Lower lobe of right lung (tissue), 2 donors: Measurements from ENCODE around the gene ATP2A2. TPM values are rescaled to one million over a fixed set of nuclear protein-coding genes. Genes with fewer than 3 reads are reported as not detected.

Source experiments
- ATAC-seq, 2 donors: fragments of 200-7000 bp; cut with Tn5 transposase; one replicate each; pipeline ENCODE4 v1.9.1; 2020 to 2022; ENCODE audit warnings: mild to moderate bottlenecking in 2 of 2, moderate library complexity in 2 of 2
- DNase-seq: peaks from one replicate; pipeline ENCODE4 v3.0.0-alpha.2; 2020
- H3K27ac ChIP-seq: fragments of 200-600 bp; one replicate; pipeline ENCODE4 v1.8.0; 2022
- H3K27me3 ChIP-seq: fragments of 200-600 bp; one replicate; pipeline ENCODE4 v1.8.0; 2022; ENCODE audit warnings: low read depth
- H3K36me3 ChIP-seq: fragments of 200-600 bp; one replicate; pipeline ENCODE4 v1.8.0; 2022; ENCODE audit warnings: mild to moderate bottlenecking
- H3K4me1 ChIP-seq: fragments of 200-600 bp; one replicate; pipeline ENCODE4 v1.8.0; 2022
- H3K4me3 ChIP-seq: fragments of 200-600 bp; one replicate; pipeline ENCODE4 v1.8.0; 2022; ENCODE audit warnings: mild to moderate bottlenecking
- H3K9me3 ChIP-seq: fragments of 200-600 bp; one replicate; pipeline ENCODE4 v1.8.0; 2022
- intact Hi-C: fragments of 100-400 bp; cut with DNase I; formaldehyde crosslinking; loops from one replicate; pipeline ENCODE4 v1.11.0; 2022
- total RNA-seq: library from RNA; stranded (reverse); fragmentation: NEBNext Ultra II Directional; extraction: Animal tissue kit (Norgen Biotek cat#: 25700); gene quantifications from one replicate; pipeline ENCODE4 v1.2.1, GENCODE V29; 2021
- TF ChIP-seq, protein P1 (sequence below): fragments of 200-600 bp; IDR thresholded peaks from one replicate; pipeline ENCODE4 v1.8.0; 2022; ENCODE audit warnings: antibody characterized with exemption, mild to moderate bottlenecking
- donor health status: DM: no; HTN: yes; CAD: no; lungs with severe emphysema.

The ATP2A2 gene
- total RNA-seq, 1 donor from 2014 or later = 156 TPM

DNA sequence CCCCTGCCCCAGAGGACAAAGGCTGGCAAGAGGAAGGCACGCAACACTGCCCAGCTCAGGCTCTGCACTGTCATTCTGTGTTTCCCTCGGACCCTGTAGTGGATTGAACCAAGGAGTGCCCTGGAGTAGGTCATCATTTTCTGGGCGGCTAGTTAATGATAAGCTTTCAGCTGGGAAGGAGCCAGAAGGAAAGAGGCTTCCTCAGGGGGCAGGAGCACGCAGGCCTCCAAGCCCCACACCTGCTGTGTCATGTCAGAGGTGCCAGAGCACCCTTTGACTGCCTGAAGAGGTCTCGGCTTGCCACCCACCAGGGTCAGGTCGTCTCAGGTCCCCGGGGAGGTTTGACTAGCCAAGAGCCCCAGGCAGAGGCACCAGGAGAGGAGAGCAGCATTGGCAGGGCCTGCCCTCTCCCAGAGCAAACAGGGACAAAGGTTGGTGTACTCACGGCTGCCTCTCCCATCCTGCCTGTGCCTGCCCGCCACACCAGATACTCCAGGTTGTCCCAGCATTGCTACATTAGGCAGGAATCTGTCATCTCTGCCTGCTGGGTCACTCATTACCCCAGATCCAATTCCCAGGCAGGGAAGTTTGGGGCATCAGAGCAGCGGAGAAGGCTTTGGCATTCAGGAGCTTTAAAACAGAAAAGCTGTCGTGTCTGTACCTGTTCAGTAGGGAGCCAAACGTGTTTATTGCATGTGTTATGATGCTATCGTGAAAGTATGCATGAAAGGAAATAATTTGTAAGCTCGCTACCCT, 33.5 kb upstream of the ATP2A2 start:
- DNase-seq (no peak), ATAC-seq (peak; percentile 74 to 83)
- no peaks in the 10 kb centered on the region for H3K9me3 ChIP-seq
- H3K4me1 ChIP-seq = peaks cover 35% of the 10 kb centered on the region
- no peaks in the 10 kb centered on the region for H3K27me3 ChIP-seq
- H3K36me3 ChIP-seq = no peaks in the 10 kb centered on the region
- intact Hi-C loops = no loop called here
- peak overlapping the region; percentile 70 for H3K27ac ChIP-seq
- TF ChIP-seq, protein P1, sequence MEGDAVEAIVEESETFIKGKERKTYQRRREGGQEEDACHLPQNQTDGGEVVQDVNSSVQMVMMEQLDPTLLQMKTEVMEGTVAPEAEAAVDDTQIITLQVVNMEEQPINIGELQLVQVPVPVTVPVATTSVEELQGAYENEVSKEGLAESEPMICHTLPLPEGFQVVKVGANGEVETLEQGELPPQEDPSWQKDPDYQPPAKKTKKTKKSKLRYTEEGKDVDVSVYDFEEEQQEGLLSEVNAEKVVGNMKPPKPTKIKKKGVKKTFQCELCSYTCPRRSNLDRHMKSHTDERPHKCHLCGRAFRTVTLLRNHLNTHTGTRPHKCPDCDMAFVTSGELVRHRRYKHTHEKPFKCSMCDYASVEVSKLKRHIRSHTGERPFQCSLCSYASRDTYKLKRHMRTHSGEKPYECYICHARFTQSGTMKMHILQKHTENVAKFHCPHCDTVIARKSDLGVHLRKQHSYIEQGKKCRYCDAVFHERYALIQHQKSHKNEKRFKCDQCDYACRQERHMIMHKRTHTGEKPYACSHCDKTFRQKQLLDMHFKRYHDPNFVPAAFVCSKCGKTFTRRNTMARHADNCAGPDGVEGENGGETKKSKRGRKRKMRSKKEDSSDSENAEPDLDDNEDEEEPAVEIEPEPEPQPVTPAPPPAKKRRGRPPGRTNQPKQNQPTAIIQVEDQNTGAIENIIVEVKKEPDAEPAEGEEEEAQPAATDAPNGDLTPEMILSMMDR = no peak
- H3K4me3 ChIP-seq = no peak overlapping the region

DNA sequence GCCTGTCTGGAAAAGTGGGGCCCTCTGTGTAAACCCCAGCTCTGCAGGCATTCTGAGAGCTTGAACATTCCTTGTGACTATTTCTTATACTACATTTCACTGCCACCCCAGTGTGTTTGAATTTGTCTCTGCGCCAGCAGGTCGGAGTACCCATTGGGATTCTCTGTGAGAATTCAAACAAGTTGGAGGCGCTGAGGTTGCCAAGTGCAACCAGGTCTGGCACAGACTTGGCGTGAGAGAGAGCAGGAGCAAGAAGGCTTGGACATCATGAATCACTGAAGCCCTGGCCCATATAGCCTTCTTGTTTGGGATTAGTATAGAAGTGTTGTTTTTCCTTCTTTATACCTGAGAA, 33.0 kb upstream of the ATP2A2 start:
- intact Hi-C loops = no loop called here
- TF ChIP-seq, protein P1 = no peak

DNA sequence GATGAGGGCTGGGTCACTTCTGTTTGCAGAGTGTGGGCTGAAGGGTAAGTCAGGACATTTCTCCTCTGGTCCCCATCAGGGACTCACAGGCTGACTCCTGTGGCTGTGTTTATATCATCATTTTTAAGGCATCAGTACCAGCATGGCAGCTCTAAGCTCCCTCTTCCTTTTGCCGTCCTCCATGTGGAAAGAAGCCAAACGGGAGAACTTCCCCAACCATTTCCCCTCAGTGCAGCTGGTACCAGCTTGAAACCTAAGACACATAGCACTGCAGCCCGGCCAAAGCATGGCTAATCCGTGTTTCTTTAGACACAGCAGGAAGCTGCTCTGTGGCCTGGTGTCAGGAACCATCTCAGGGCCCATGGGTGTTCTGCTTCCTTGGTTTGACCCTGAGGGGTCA, 31.9 kb upstream of the ATP2A2 start:
- no peak for DNase-seq
- H3K27ac ChIP-seq = peak overlapping the region; percentile 70

More for the DNA sequence above, 33.0 kb upstream of the ATP2A2 start:
- Histone ChIP-seq H3K4me1 (peaks cover 35% of the 10 kb centered on the region), H3K27ac (peak overlapping the region; percentile 70), H3K36me3 (no peaks in the 10 kb centered on the region), H3K27me3 (no peaks in the 10 kb centered on the region), H3K4me3 (no peak overlapping the region), H3K9me3 (no peaks in the 10 kb centered on the region)
- ATAC-seq (peak; percentile 19 to 22), DNase-seq (no peak)

DNA sequence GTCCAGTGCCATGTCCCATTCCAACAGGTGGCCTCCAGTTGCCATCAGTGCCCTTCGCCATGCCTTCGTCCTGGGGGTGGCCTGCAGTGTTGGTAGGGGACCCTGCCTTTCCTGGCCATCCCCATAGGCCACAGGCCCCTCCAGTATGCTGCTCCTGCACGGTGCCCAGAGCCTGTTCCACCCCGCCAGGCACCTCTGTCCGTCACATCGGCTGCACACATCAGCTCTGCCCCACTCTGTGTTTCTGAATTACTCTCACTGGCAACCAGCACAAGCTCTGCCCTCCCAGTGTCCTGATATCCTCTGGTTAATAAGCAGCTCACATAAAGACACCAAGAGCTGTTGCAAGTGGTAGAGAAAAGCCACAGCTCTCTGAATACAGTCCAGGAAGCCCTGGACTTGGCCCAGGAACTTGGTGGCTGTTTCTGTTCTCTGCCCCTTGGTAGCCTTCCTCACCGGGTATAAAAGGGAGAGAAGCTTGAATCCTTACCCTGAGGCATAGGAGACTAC, 31.3 kb upstream of the ATP2A2 start:
- H3K27me3 ChIP-seq = no peaks in the 10 kb centered on the region
- DNase-seq (no peak), ATAC-seq (no peak)
- intact Hi-C loops = no loop called here
- no peak overlapping the region for H3K27ac ChIP-seq
- no peak overlapping the region for H3K4me3 ChIP-seq
- H3K4me1 ChIP-seq = peaks cover 35% of the 10 kb centered on the region
- no peaks in the 10 kb centered on the region for H3K9me3 ChIP-seq
- no peaks in the 10 kb centered on the region for H3K36me3 ChIP-seq
- TF ChIP-seq, protein P1 = no peak

More for the DNA sequence above, 31.9 kb upstream of the ATP2A2 start:
- no peak for ATAC-seq
- H3K36me3 ChIP-seq = no peaks in the 10 kb centered on the region
- H3K9me3 ChIP-seq = no peaks in the 10 kb centered on the region
- H3K4me1 ChIP-seq = peaks cover 35% of the 10 kb centered on the region
- intact Hi-C loops = no loop called here
- no peak overlapping the region for H3K4me3 ChIP-seq
- H3K27me3 ChIP-seq = no peaks in the 10 kb centered on the region
- TF ChIP-seq, protein P1 = no peak

DNA sequence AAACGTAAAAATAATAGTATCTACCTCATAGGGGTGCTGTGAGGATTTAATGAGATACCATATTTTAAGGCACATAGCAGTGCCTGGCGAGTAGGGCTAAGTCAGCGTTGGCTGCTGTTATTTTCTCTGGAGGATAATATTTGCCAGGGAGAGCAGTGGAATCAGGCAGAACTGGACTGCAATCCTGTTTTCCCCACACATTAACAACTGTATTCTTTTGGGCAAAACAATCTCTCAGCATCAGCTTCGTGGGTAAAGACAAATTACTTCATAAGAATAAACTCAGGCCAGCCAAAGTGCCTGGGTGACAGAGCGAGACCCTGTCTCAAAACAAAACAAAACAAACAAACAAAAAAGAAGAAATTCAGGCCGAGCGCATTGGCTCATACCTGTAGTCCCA, 29.7 kb upstream of the ATP2A2 start:
- H3K4me1 ChIP-seq = peaks cover 31% of the 10 kb centered on the region
- H3K27ac ChIP-seq = no peak overlapping the region
- H3K36me3 ChIP-seq = no peaks in the 10 kb centered on the region
- DNase-seq = no peak
- no peak for ATAC-seq
- H3K27me3 ChIP-seq = no peaks in the 10 kb centered on the region
- TF ChIP-seq, protein P1 = no peak
- H3K4me3 ChIP-seq = no peak overlapping the region
- H3K9me3 ChIP-seq = no peaks in the 10 kb centered on the region
- intact Hi-C loops = no loop called here
